Left cardiac atrium (tissue), 4 donors: Measurements from ENCODE around the gene C1orf21. TPM values are rescaled to one million over a fixed set of nuclear protein-coding genes. Genes with fewer than 3 reads are reported as not detected.
A peak's percentile ranks its signal among the peaks of the same experiment; 100 is the strongest.

ENCODE experiments used
- ATAC-seq, 2 donors: fragments of 200-7000 bp; cut with Tn5 transposase; one replicate each; pipeline ENCODE4 v1.9.1; 2020; ENCODE audit warnings: mild to moderate bottlenecking in 2 of 2, moderate library complexity in 2 of 2
- DNase-seq: peaks from one replicate; pipeline ENCODE4 v3.0.0-alpha.2; 2020
- intact Hi-C, 2 donors: fragments of 100-400 bp; cut with DNase I; formaldehyde crosslinking; loops; one replicate each; pipeline versions ENCODE4 v1.14.1 to v1.15.1; 2022 to 2023
- total RNA-seq, 2 donors: library from RNA; stranded (reverse); fragmentation: NEBNext Ultra II Directional; extraction: Animal tissue kit (Norgen Biotek cat#: 25700); gene quantifications; one replicate each; pipeline ENCODE4 v1.2.1, GENCODE V29; 2021
- donor health status: DM: no; HTN: yes; CAD: no.
- donor health status: DM: no; HTN: yes; CAD: no; lungs with severe emphysema.
- donor health status: DM: yes; HTN: yes; CAD: no.
- donor health status: Dilated cardiomyopathy.

Gene C1orf21
- total RNA-seq, 2 donors from 2014 or later: 61.3 to 80.7 TPM

GRCh38 chr1:184562806-184563205, 176.0 kb downstream of the C1orf21 start:
- intact Hi-C loops: loop anchor here in 1 of 2 donors (5.0 to 10.0 kb wide), 4 partner anchors 71 to 321 kb away; partner anchors contain the start of gene C1orf21
- no peak for DNase-seq
- ATAC-seq: peak in 1 of 2 donors; percentile 12

- DNase-seq (no peak), ATAC-seq (peak; percentile 43 to 64)
- intact Hi-C loops: loop anchor here in 1 of 2 donors (5.0 to 10.0 kb wide), 4 partner anchors 71 to 321 kb away; partner anchors contain the start of gene C1orf21
Measured at GRCh38 chr1:184563308-184563707, 176.5 kb downstream of the C1orf21 start.

GRCh38 chr1:184567009-184567408, 180.2 kb downstream of the C1orf21 start:
- no peak for ATAC-seq
- intact Hi-C loops: loop anchor here in 1 of 2 donors (10.0 kb wide), 1 partner anchor 98 kb away; no protein-coding TSS in a partner anchor
- DNase-seq: no peak

- intact Hi-C loops: loop anchor here in 1 of 2 donors (10.0 kb wide), 1 partner anchor 97 kb away; no protein-coding TSS in a partner anchor
- no peak for DNase-seq
- ATAC-seq: no peak
Measured at GRCh38 chr1:184567637-184568036, 180.8 kb downstream of the C1orf21 start.

- intact Hi-C loops: loop anchor here in 1 of 2 donors (10.0 kb wide), 1 partner anchor 97 kb away; no protein-coding TSS in a partner anchor
- no peak for DNase-seq
- no peak for ATAC-seq
Measured at GRCh38 chr1:184568148-184568547, 181.3 kb downstream of the C1orf21 start.

GRCh38 chr1:184569106-184569505, 182.3 kb downstream of the C1orf21 start:
- ATAC-seq (no peak), DNase-seq (no peak)
- intact Hi-C loops: loop anchor here in 1 of 2 donors (10.0 kb wide), 1 partner anchor 96 kb away; no protein-coding TSS in a partner anchor

- ATAC-seq: peak in 1 of 2 donors; percentile 44
- no peak for DNase-seq
- intact Hi-C loops: no loop called here
Measured at GRCh38 chr1:184574588-184574987, 187.8 kb downstream of the C1orf21 start.

- intact Hi-C loops: no loop called here
- ATAC-seq: peak in 1 of 2 donors; percentile 15
Measured at GRCh38 chr1:184576822-184577221, 190.0 kb downstream of the C1orf21 start.

GRCh38 chr1:184577319-184577718, 190.5 kb downstream of the C1orf21 start:
- peak; percentile 27 to 51 for ATAC-seq
- no peak for DNase-seq
- intact Hi-C loops: no loop called here

More at GRCh38 chr1:184576822-184577221, 190.0 kb downstream of the C1orf21 start:
- DNase-seq: no peak

- no peak for DNase-seq
- no peak for ATAC-seq
- intact Hi-C loops: no loop called here
Measured at GRCh38 chr1:184582411-184582810, 195.6 kb downstream of the C1orf21 start.

GRCh38 chr1:184583849-184584248, 197.0 kb downstream of the C1orf21 start:
- intact Hi-C loops: no loop called here
- ATAC-seq: no peak
- no peak for DNase-seq

GRCh38 chr1:184588701-184589100, 201.9 kb downstream of the C1orf21 start:
- ATAC-seq: no peak
- no peak for DNase-seq
- intact Hi-C loops: no loop called here

- DNase-seq: no peak
- intact Hi-C loops: no loop called here
- no peak for ATAC-seq
Measured at GRCh38 chr1:184590163-184590750, 203.4 kb downstream of the C1orf21 start.

- ATAC-seq (no peak), DNase-seq (no peak)
- intact Hi-C loops: no loop called here
Measured at GRCh38 chr1:184593597-184593996, 206.8 kb downstream of the C1orf21 start.

GRCh38 chr1:184595596-184595995, 208.8 kb downstream of the C1orf21 start:
- DNase-seq: no peak
- intact Hi-C loops: no loop called here
- ATAC-seq: peak in 1 of 2 donors; percentile 26

GRCh38 chr1:184596950-184597645, 210.3 kb downstream of the C1orf21 start:
- DNase-seq (no peak), ATAC-seq (no peak)
- intact Hi-C loops: no loop called here

- intact Hi-C loops: no loop called here
- ATAC-seq (no peak), DNase-seq (no peak)
Measured at GRCh38 chr1:184597650-184598357, 211.0 kb downstream of the C1orf21 start.

- intact Hi-C loops: no loop called here
- ATAC-seq: no peak
- no peak for DNase-seq
Measured at GRCh38 chr1:184598403-184599193, 211.8 kb downstream of the C1orf21 start.
